ENCODE measurements around the gene AUTS2.

GRCh38 chr7:70361821-70362220 is 763.5 kb downstream of the AUTS2 start:
- TF ChIP-seq CTCF (IDR thresholded peaks at IDR 0.05; ENCODE audit: low read length) (no peak), EZH2 (IDR thresholded peaks at IDR 0.05; ENCODE audit: borderline replicate concordance, low read length) (no peak)

All from OCI-LY1 (cell line).